Stimulated activated CD4-positive, alpha-beta T cell treated with anti-CD3 and anti-CD28 coated beads, Interleukin-2, amount 100 ng/mL, for 24 hours (primary cell): ENCODE measurements around the gene U2AF1L4.
"Not testable (repeated sequence)": the region's sequence is repeated elsewhere in the genome, so short reads cannot be mapped to it uniquely, and the experiment has no call there.

Experiments
- DNase-seq, 2 donors: peaks; one replicate each; pipeline ENCODE4 v3.0.0-alpha.2; 2020

Gene U2AF1L4

DNA sequence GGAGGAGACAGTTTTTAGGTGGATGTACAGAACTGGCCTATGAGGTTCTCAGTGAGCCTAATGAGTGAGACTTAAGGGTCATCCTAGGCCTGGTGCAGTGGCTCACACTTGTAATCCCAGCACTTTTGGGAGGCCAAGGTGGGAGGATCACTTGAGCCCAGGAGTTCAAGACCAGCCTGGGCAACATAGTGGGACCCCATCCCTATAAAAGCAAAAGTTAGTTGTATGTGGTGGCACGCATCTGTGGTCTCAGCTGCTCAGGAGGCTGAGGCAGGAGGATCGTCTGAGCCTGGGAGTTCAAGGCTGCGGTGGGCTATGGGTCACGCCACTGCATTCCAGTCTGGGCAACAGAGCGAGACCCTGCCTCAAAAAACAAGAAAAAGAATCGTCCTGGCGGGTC lies 21.1 kb downstream of the U2AF1L4 start:
- not testable (repeated sequence) for DNase-seq

DNA sequence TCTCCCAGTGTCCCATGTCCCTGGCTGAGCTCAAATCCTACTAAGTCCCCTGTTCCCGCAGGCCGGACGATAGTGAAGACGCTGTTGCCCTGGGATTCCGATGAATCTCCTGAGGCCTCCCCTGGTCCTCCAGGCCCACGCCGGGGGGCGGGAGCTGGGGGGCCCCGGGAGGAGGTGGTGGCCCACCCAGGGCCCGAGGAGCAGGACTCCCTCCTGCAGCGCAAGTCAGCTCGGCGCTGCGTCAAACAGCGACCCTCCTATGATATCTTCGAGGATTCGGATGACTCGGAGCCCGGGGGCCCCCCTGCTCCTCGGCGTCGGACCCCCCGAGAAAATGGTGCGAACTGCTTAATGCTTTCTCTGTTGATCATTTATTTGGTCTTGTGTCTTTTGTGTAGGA lies 21.5 kb downstream of the U2AF1L4 start:
- no peak for DNase-seq

DNA sequence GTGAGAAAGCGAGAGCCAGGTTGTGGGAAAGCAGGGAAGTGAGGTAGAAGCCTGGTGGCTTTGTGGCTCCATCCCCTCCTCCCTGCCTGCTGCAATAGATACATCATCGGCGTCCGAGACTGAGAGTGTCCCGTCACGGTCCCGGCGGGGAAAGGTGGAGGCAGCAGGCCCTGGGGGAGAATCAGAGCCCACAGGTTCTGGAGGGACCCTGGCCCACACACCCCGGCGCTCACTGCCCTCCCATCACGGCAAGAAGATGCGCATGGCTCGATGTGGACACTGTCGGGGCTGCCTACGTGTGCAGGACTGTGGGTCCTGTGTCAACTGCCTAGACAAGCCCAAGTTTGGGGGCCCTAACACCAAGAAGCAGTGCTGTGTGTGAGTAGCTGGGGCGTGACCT lies 22.3 kb downstream of the U2AF1L4 start:
- no peak for DNase-seq

DNA sequence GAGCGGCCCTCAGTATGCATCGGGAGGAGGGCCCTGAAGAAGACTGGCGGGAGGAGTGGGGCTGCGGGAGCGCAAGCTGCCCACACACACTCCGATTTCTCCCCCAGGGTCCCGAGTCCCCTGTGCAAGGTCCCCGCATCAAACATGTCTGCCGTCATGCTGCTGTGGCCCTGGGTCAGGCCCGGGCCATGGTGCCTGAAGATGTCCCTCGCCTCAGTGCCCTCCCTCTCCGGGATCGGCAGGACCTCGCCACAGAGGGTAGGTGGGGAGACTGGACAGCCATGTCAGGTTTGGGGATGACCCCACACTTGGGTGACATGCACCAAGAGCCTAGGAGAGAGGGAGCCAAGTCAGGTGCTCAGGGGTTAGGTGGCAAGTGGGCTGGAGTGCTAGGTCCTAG lies 22.8 kb downstream of the U2AF1L4 start:
- DNase-seq = no peak

DNA sequence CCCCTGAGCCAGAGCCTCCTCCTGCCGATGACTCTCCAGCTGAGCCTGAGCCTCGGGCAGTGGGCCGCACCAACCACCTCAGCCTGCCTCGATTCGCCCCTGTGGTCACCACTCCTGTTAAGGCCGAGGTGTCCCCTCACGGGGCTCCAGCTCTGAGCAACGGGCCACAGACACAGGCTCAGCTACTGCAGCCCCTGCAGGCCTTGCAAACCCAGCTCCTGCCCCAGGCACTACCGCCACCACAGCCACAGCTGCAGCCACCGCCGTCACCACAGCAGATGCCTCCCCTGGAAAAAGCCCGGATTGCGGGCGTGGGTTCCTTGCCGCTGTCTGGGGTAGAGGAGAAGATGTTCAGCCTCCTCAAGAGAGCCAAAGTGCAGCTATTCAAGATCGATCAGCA lies 23.8 kb downstream of the U2AF1L4 start:
- DNase-seq = no peak

DNA sequence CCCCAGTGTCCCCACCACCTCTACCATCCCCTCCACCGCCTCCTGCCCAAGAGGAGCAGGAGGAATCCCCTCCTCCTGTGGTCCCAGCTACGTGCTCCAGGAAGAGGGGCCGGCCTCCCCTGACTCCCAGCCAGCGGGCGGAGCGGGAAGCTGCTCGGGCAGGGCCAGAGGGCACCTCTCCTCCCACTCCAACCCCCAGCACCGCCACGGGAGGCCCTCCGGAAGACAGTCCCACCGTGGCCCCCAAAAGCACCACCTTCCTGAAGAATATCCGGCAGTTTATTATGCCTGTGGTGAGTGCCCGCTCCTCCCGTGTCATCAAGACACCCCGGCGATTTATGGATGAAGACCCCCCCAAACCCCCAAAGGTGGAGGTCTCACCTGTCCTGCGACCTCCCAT lies 24.6 kb downstream of the U2AF1L4 start:
- no peak for DNase-seq

DNA sequence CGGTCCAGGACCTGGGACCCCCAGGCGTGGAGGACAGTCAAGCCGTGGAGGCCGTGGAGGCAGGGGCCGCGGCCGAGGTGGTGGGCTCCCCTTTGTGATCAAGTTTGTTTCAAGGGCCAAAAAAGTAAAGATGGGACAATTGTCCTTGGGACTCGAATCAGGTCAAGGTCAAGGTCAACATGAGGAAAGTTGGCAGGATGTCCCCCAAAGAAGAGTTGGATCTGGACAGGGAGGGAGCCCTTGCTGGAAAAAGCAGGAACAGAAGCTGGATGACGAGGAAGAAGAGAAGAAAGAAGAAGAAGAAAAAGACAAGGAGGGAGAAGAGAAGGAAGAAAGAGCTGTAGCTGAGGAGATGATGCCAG lies 25.1 kb downstream of the U2AF1L4 start:
- DNase-seq = no peak

DNA sequence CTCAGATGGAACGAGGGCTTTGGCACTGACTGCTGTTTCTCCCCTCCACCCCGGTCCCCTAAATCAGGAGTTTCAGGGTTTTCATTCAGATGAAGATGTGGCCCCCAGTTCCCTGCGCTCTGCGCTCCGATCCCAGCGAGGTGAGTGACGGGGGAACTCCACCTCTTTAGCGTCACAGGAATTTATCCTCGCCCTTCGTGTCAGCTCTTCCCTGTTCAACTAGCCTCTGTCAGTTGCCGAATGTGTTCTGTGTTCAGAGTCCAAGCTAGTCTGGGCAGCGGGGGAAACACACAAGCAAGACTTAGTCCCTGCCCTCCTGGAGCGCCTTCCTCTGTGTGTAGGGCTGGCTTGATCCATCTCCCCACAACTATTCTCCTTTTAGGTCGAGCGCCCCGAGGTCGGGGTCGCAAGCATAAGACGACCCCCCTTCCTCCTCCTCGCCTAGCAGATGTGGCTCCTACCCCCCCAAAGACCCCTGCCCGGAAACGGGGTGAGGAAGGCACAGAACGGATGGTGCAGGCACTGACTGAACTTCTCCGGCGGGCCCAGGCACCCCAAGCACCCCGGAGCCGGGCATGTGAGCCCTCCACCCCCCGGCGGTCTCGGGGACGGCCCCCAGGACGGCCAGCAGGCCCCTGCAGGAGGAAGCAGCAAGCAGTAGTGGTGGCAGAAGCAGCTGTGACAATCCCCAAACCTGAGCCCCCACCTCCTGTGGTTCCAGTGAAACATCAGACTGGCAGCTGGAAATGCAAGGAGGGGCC lies 25.6 kb downstream of the U2AF1L4 start:
- DNase-seq = no peak

DNA sequence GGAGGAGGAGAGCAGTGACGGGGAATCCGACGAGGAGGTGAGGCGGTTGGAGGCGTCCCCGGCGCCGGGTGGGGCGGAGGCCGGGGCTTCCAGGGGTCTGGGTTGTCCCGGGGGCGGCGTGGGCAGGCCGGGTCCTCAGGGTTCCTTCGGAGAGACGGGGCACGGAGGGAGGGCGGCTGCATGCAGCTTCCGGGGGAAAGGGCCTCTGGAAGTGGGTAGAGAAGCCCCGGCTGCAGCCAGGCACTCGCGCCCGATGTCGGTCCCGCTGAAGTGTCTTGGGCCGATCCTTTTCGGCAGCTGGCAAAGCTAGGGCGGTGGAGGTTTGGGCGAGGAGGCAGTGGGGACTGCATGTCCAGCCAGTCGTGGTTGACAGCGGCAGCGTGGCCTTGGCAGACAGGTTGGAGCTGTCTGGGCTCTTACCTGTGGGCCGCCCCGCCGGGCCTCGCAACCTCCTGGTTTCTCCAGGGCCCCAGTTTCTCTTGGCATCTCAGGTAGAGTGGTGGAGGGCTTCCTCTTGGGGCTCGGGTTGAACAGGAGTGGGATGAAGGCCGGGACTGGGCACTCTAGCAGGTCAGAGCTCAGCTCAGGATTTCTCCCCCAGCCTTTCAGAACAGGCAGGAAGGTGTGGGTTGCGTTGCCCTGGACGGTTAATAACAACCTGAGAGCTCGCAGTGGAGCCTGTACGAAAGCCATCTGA lies 26.7 kb downstream of the U2AF1L4 start:
- DNase-seq = peak; percentile 66 to 73

DNA sequence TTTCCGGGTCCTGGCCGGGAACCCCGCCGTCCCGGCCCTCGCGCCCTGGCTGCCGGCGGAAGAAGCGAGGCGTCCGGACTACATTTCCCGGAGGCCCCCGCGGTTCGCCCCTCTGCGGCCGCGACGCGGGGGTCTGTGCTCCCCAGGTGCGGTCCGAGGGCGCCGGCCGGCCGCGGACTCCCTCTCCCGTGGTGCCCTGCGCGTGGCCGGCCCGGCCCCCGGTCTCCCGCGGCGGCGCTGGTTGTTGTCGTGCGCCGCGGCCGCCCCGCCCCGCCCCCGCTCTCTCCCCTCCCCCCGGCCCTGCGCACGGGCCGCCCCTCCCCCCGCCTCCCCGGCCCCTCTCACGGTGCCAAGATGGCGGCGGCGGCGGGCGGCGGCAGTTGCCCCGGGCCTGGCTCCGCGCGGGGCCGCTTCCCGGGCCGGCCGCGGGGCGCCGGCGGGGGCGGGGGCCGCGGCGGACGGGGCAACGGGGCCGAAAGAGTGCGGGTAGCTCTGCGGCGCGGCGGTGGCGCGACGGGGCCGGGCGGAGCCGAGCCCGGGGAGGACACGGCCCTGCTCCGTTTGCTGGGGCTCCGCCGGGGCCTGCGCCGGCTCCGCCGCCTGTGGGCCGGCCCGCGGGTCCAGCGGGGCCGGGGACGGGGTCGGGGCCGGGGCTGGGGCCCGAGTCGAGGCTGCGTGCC lies 27.4 kb downstream of the U2AF1L4 start, which contains the start of gene KMT2B:
TSS of gene KMT2B (plus strand) at position 339 of the 680 bp plus-strand sequence. CDS start at position 355, 16 bp downstream.
- DNase-seq = no peak

DNA sequence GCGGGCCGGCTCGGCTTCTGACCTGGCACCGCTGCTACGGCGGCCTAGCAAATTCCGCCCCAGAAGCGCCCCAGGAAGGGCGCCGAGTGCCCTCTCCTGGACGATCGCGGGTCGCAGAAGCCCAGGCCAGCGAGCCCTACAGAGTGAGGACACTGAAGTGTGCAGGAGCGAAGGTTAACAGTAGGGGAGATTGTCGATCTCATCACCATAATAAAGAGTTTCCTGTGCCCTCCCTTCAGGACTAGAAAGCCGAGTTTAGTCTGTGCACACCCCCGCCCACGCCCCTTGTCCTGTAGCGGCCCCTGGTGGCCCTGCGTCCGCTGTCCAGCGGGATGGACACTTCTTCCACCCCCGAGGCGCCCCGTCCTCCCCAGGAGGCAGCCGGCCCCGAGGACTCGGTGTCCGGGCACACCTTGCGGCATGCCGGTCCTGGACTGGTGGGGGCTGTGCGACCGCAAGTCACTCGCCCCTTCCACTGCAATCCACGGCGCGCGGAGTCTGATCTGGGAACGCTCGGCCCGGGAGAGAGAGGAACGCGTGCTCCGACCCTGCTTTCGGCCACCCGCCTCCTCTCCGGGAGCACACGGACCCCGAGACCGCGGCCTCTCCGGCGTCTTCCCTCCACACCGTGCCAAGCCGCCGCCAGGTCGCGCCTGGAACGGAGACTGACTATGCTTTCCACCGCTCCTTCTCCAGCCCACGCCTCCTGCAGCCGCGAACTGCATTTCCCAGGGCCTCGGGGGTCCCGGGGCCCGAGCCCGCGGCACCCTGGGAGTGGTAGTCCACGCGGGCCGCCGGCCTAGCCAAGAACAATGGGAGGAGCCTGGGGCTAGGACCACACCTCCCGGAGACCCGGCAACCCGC lies 28.2 kb downstream of the U2AF1L4 start:
- peak; percentile 95 to 97 for DNase-seq

DNA sequence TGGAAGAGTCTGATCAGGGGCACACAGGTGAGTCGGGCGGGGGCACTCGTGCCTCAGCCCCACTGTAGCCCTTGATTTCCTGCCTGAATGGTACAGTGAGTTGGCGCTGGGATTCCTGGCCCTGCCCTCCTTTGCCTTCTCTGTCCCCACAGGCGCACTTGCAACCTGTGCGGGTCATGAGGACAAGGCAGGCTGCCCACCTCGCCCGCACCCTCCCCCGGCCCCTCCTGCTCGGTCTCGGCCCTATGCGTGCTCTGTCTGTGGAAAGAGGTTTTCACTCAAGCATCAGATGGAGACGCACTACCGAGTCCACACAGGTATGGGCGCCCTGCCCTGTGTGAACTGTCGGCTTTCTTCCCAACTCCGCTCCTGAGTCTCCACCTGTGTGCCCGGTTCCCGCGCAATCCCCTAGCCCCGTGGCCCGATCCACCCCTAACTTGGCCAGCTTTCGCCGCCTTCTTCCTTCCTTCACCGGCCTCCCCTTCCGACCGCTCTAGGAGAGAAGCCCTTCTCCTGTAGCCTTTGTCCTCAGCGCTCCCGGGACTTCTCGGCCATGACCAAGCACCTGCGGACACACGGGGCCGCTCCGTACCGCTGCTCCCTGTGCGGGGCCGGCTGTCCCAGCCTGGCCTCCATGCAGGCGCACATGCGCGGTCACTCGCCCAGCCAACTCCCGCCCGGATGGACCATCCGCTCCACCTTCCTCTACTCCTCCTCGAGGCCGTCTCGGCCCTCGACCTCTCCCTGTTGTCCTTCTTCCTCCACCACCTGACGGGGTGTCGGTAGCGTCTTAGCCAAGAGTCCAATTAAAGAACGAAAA lies 29.0 kb downstream of the U2AF1L4 start:
- DNase-seq = peak in 1 of 2 donors; percentile 41

DNA sequence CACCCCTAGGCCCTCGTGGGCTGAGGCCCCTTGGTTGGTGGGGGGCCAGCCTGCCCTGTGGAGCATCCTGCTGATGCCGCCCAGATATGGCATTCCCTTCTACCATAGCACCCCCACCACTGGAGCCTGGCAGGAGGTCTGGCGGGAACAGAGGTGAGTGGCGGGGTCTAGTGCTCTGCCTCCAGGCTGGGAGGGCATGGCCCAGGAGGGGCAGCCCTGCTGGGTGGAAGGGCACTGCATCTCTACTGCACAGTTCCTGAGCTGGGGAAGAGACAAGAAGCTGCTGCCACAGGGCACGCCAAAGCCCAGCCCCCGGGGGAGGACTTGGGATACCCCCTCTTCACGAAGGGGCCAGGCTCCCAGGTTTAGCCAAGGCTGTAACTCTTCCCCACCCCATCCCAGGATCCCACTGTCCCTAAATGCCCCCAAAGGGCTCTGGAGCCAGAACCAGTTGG lies 29.8 kb downstream of the U2AF1L4 start:
- DNase-seq = peak in 1 of 2 donors; percentile 27

DNA sequence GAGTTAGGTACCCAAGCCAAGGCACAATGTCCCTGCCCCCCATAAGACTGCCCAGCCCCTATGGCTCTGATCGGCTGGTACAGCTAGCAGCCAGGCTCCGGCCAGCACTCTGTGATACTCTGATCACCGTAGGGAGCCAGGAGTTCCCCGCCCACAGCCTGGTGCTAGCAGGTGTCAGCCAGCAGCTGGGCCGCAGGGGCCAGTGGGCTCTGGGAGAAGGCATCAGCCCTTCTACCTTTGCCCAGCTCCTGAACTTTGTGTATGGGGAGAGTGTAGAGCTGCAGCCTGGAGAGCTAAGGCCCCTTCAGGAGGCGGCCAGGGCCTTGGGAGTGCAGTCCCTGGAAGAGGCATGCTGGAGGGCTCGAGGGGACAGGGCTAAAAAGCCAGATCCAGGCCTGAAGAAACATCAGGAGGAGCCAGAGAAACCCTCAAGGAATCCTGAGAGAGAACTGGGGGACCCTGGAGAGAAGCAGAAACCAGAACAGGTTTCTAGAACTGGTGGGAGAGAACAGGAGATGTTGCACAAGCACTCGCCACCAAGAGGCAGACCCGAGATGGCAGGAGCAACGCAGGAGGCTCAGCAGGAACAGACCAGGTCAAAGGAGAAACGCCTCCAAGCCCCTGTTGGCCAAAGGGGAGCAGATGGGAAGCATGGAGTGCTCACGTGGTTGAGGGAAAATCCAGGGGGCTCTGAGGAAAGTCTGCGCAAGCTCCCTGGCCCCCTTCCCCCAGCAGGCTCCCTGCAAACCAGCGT lies 30.4 kb downstream of the U2AF1L4 start:
- peak in 1 of 2 donors; percentile 52 for DNase-seq

DNA sequence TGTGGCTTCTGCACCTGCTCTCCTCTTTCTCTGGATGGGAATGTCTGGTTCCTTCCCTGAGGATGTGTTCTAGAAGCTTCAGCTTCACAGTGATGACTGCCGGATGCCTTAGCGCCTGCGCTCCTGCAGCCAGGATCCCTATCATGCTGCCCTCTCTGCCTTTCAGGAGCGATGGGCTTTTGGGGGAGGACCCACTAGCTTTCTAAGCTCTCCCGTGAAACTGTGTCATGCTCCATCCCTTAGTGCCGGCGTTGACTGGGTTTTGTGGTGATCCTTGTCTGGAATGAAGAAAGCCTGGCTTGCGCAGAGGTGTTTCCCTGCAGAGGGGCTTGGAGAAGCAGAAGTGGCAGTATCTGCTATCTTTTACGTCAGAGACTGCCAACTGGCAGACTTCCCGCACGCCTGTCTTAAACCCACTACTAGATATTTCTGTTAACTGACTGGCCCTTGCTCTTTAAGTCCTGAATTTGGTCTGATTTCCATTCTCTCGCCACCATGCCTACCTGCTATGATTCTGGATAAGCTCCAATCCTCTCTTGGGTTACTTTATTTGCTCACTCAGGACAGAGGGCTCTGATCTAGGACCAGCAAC lies 31.2 kb downstream of the U2AF1L4 start:
- DNase-seq = no peak

DNA sequence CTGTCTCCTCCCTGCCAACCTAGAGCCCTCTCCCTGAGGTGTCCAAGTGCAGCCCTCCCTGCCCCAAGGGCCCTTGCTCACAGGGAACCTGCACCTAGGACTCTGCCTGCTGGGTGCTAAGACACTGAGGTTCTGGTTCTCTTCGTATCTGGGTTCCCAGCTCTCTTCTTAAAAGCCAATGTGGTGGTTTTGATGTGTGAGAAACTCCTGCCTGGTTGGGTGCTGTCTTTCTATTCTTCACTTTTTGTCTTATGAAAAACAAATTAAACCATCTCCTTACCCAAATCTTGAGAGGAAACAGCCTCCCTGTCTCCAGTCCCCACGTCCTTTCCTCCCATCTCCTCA lies 31.7 kb downstream of the U2AF1L4 start:
- no peak for DNase-seq

DNA sequence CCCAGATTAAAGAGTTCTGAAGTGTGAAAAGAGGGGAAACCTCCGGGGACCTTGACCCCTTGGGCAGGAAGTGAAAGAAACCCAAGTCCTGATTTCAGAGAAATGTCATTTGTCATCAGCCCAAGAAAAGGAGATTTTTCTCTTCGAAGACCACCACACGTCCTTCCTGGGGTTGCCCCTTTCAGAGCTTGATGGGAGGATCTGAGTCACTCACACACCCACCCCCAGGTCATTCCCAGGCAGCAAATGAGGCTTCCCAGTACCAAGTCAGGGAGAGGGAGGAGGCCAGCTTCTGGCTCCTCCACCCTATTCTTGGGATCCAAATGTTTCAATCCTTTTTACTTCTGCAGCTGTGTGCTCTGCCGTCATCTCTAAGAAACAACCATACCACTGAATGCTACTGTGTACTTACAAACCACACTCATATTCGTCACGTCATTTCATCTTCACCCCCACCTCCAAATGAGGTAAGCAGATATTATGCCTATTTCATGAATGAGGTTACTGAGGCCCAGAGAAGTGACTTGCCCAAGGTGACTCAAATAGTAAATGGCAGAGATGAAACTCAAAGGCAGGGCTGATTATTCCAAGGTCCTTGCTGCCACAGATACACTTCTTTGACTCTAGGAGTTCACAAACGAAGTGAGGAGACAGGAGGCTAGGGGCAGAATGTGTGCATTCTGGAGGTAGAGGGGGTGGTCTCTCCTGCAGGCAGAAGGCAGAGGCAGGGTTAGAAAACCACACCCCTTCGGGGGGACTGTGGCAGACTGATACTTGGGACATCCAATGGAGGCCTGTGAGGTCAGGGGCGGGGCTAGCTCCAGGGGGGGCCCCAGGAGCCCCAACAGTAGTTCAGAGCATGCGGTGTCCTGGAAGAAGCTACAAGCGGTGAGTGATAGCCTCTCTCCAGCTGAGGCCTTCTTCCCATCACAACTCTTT lies 32.4 kb downstream of the U2AF1L4 start:
- DNase-seq = peak; percentile 71 to 87

DNA sequence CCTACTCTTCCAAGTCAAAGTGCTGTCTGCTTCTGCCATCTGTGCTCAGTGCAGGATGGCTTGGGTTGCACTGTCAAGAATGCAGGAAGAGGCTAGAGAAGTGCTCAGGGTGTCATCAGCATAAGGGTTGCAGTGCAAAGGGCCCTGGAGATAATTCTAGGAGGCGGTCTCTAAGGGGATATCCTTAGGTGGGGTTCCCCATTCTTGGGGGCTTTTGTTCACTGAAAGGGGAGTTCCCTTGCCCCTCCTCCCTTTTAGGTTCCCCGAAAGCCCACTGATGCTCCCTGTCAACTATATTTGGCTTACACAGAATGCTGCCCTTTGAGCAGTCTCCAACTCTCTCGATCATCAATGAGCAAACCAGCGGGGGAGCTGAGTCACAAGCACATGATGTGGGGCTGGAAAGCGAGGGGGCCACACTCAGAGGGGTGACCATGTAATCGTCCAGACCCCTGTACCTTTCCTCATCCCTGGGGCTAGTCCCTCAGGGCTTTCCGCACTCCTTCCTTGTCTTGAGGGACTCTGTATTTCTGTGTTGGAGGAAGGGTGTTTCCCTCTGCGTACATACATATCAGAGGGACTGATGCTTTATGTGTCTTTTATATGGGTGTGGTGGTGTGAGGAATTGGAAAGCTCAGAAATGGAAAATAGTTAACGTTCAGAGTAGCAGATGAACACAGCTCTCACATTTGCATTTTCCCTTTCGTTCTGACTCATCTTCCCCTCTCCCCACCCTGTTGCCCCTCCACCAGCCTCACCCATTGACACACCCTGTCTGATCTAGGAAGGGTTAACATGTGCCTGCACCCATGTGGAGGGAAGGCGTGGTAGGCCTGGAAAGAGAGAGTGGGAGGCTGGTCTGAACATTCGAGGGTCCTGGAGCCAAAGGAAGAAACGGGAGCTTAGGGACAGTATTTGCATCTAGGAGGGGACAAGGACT lies 34.2 kb downstream of the U2AF1L4 start:
- DNase-seq = peak; percentile 65 to 73
